OCI-LY7 (cell line): ENCODE measurements around the gene ASMTL. TPM values are rescaled to one million over a fixed set of nuclear protein-coding genes. Genes with fewer than 3 reads are reported as not detected.
A peak's percentile ranks its signal among the peaks of the same experiment; 100 is the strongest.

Source experiments
- BruUV-seq: library from RNA; stranded (reverse); fragments of 400-500 nt; replicated peaks from 2 replicates; lab custom pipeline; 2021; lab: Mats Ljungman, UMichigan
- CTCF ChIA-PET: fragments of 300-600 bp; sonication (Branson Sonifier 250); formaldehyde crosslinking; loops from one replicate; lab custom pipeline; 2022; ENCODE audit warnings: antibody characterized with exemption; ENCODE audit not compliant: unreplicated experiment; lab: Charles Lee
- POLR2A ChIA-PET: fragments of 300-600 bp; sonication (Branson Sonifier 250); formaldehyde crosslinking; loops from one replicate; lab custom pipeline; 2022; ENCODE audit warnings: antibody characterized with exemption; lab: Charles Lee
- DNase-seq: peaks from one replicate; pipeline ENCODE4 v3.0.0-alpha.2; 2015; ENCODE audit warnings: low spot score
- H2AFZ ChIP-seq: fragments of 200-600 bp; sonication (generic), shearing (Covaris generic); 2 replicates; pipeline ENCODE4 v1.6.1; 2014; ENCODE audit warnings: mild to moderate bottlenecking, antibody characterized with exemption, low read length, moderate library complexity
- H3K27ac ChIP-seq: fragments of 200-600 bp; sonication (generic); 2 replicates; pipeline ENCODE4 v1.5.1; 2014; ENCODE audit warnings: mixed run types, low read depth, mild to moderate bottlenecking, moderate library complexity, low read length, inconsistent platforms; ENCODE audit not compliant: poor library complexity, severe bottlenecking
- H3K36me3 ChIP-seq: fragments of 200-600 bp; sonication (generic); 2 replicates; pipeline ENCODE4 v1.6.1; 2014; ENCODE audit warnings: mild to moderate bottlenecking, antibody characterized with exemption, low read length, moderate library complexity, mixed read lengths; ENCODE audit not compliant: insufficient read depth
- H3K4me1 ChIP-seq: fragments of 200-600 bp; sonication (generic); 2 replicates; pipeline ENCODE4 v1.5.1; 2014; ENCODE audit warnings: mild to moderate bottlenecking, low read length; ENCODE audit not compliant: insufficient read depth, poor library complexity, severe bottlenecking
- H3K4me2 ChIP-seq: fragments of 200-600 bp; sonication (generic); 2 replicates; pipeline ENCODE4 v1.6.1; 2014; ENCODE audit warnings: mild to moderate bottlenecking, low read length
- H3K4me3 ChIP-seq: fragments of 200-600 bp; sonication (generic); 2 replicates; pipeline ENCODE4 v1.5.1; 2014; ENCODE audit warnings: mild to moderate bottlenecking, low read depth, low read length; ENCODE audit not compliant: poor library complexity, severe bottlenecking
- H3K79me2 ChIP-seq: fragments of 200-600 bp; sonication (generic); 2 replicates; pipeline ENCODE4 v1.6.1; 2016; ENCODE audit warnings: low read depth, mild to moderate bottlenecking, low read length, moderate library complexity, mixed read lengths; ENCODE audit not compliant: insufficient read depth
- H3K9me2 ChIP-seq: fragments of 200-600 bp; sonication (generic); 2 replicates; pipeline ENCODE4 v1.6.1; 2016; ENCODE audit warnings: mild to moderate bottlenecking, low read length, mixed read lengths; ENCODE audit not compliant: insufficient read depth
- H3K9me3 ChIP-seq: fragments of 200-600 bp; sonication (generic); 2 replicates; pipeline ENCODE4 v1.6.1; 2014; ENCODE audit warnings: mild to moderate bottlenecking, mixed run types, low read length, mixed read lengths
- H4K20me1 ChIP-seq: fragments of 200-600 bp; sonication (generic); 2 replicates; pipeline ENCODE4 v1.6.1; 2014; ENCODE audit warnings: mild to moderate bottlenecking, antibody characterized with exemption, low read length, moderate library complexity, mixed read lengths; ENCODE audit not compliant: insufficient read depth
- EZH2phosphoT487 ChIP-seq: fragments of 200-600 bp; sonication (generic); IDR thresholded peaks from 2 replicates; pipeline ENCODE4 v1.6.1; 2018; ENCODE audit warnings: low read depth, borderline replicate concordance, mild to moderate bottlenecking, mixed run types, antibody characterized with exemption, low read length, moderate library complexity, mixed read lengths
- intact Hi-C: fragments of 100-400 bp; cut with micrococcal nuclease; formaldehyde crosslinking; loops from one replicate; pipeline ENCODE4 v1.10.0; 2022; ENCODE audit not compliant: unreplicated experiment
- total RNA-seq, 2 experiments: library from RNA; depleted of rRNA in 1 of 2; stranded (reverse); fragments of >200 nt in 1 of 2; shearing (Covaris generic) in 1 of 2; gene quantifications; 2 replicates each; pipeline ENCODE4 v1.2.3, GENCODE V29; 2014 to 2022
- TF ChIP-seq, protein P1 (sequence below): fragments of 200-600 bp; sonication (generic); conservative IDR thresholded peaks from 2 replicates; pipeline ENCODE4 v1.5.1; 2014; ENCODE audit warnings: mild to moderate bottlenecking, antibody characterized with exemption, low read length, moderate library complexity, mixed read lengths

Gene ASMTL
- total RNA-seq, 2 experiments from 2014 or later: 17.2 to 37.0 TPM

DNA sequence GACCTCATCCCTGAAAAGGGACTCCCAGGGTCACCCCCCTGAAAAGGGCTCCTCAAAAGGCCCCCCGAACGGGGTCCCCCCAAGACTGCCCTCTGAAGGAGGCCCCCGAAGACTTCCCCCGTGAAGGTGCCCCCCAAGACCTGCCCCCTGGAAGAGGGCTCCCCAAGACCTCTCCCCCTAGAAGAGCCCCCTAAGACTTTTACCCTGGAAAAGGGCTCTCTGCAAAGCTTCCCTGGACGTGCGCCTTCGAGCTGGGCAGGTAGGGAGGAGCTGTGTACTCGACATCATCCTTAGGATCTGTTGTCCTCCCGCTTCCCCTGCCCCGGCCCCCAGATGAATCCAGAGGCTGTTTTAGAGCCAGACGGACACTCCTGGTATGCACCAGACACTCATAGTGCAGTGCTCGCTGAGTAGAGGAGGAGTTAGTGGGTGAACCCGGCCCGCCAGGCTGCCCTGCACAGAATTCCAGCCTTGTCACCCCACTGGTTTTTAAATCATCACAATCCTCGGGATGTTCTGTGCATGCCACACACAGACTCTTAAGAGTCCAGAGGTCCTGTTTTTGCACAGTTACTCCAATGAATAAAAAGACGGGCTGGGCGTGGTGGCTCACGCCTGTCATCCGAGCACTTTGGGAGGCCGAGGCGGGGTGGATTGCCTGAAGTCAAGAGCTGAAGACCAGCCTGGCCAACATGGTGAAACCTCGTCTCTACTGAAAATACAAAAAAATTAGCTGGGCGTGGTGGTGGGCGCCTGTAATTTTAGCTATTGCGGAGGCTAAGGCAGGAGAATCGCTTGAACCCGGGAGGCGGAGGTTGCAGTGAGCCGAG is 55.1 kb downstream of the ASMTL start:
- POLR2A ChIA-PET: no interaction called here
- TF ChIP-seq, protein P1, sequence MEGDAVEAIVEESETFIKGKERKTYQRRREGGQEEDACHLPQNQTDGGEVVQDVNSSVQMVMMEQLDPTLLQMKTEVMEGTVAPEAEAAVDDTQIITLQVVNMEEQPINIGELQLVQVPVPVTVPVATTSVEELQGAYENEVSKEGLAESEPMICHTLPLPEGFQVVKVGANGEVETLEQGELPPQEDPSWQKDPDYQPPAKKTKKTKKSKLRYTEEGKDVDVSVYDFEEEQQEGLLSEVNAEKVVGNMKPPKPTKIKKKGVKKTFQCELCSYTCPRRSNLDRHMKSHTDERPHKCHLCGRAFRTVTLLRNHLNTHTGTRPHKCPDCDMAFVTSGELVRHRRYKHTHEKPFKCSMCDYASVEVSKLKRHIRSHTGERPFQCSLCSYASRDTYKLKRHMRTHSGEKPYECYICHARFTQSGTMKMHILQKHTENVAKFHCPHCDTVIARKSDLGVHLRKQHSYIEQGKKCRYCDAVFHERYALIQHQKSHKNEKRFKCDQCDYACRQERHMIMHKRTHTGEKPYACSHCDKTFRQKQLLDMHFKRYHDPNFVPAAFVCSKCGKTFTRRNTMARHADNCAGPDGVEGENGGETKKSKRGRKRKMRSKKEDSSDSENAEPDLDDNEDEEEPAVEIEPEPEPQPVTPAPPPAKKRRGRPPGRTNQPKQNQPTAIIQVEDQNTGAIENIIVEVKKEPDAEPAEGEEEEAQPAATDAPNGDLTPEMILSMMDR: no peak
- TF ChIP-seq EZH2phosphoT487: no peak

DNA sequence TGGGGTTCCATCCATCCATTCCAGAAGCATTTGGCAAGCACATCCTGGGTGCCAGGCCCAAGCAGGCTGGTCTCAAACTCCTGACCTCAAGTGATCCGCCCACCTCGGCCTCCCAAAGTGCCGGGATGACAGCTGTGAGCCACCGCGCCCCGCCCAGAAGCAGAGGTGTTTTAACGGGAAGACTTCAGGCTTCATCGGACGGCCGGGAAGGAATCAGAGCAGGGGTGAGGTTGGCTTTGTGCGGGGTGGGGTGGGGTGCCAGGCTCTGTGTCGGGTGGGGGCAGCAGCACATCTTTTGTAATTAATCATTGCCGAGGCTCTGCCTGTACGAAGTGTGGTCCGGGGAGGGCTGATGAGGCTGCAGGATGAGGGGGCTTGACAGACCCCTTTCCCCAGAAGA is 55.7 kb downstream of the ASMTL start:
- Histone ChIP-seq H3K27ac (no peak overlapping the region), H3K4me2 (no peak overlapping the region), H3K4me1 (peaks cover 16% of the 10 kb centered on the region), H3K4me3 (no peak overlapping the region), H3K9me3 (no peaks in the 10 kb centered on the region), H2AFZ (no peak overlapping the region), H3K79me2 (peaks cover 35% of the 10 kb centered on the region), H3K36me3 (peaks cover 74% of the 10 kb centered on the region), H3K9me2 (no peaks in the 10 kb centered on the region), H4K20me1 (no peaks in the 10 kb centered on the region)
- TF ChIP-seq, protein P1: no peak
- no peak for TF ChIP-seq EZH2phosphoT487
- CTCF ChIA-PET: no interaction called here
- POLR2A ChIA-PET: no interaction called here
- no TSS peak for BruUV-seq
- no peak for DNase-seq
- intact Hi-C loops: no loop called here

More for the DNA sequence above, 55.1 kb downstream of the ASMTL start:
- no peak overlapping the region for H3K27ac ChIP-seq
- BruUV-seq: no TSS peak
- H3K4me3 ChIP-seq: no peak overlapping the region
- no peaks in the 10 kb centered on the region for H4K20me1 ChIP-seq
- no peak overlapping the region for H3K4me2 ChIP-seq
- CTCF ChIA-PET: no interaction called here
- H3K79me2 ChIP-seq: peaks cover 35% of the 10 kb centered on the region
- peaks cover 78% of the 10 kb centered on the region for H3K36me3 ChIP-seq
- H3K9me2 ChIP-seq: no peaks in the 10 kb centered on the region
- intact Hi-C loops: no loop called here
- H3K9me3 ChIP-seq: no peaks in the 10 kb centered on the region
- peaks cover 16% of the 10 kb centered on the region for H3K4me1 ChIP-seq
- DNase-seq: no peak
- H2AFZ ChIP-seq: no peak overlapping the region

DNA sequence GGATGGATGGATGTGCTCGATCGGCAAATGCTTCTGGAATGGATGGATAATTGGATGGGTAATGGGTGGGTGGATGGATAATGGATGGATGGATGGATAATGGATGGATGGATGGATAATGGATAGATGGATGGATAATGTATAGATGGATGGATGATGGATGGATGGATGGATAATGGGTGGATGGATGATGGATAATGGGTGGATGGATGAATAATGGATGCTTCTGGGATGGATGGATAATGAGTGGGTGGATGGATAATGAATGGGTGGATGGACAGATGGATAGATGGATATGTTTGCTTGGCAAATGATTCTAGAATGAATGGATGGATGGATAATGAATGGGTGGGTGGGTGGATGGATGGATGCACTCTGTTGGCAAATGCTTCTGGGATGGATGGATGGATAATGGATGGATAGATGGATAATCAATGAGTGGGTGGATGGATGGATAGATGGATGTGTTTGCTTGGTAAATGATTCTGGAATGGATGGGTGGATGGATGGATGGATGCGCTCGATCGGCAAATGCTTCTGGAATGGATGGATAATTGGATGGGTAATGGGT is 57.0 kb downstream of the ASMTL start:
- Histone ChIP-seq H3K9me2 (no peaks in the 10 kb centered on the region), H3K36me3 (peaks cover 71% of the 10 kb centered on the region), H2AFZ (no peak overlapping the region), H3K4me3 (no peak overlapping the region), H3K4me2 (peak overlapping the region; percentile 96; the same call in 1 of the 2 replicates), H3K27ac (no peak overlapping the region), H3K4me1 (peaks cover 19% of the 10 kb centered on the region), H4K20me1 (peaks cover 6% of the 10 kb centered on the region), H3K9me3 (no peaks in the 10 kb centered on the region), H3K79me2 (peaks cover 43% of the 10 kb centered on the region)
- intact Hi-C loops: no loop called here
- DNase-seq: no peak
- ChIA-PET POLR2A (no interaction called here), CTCF (no interaction called here)
- TF ChIP-seq, protein P1: no peak
- TF ChIP-seq EZH2phosphoT487: no peak
- no TSS peak for BruUV-seq
